A673 (cell line): ENCODE measurements around the gene ACYP2.

Experiments
- EZH2 ChIP-seq: fragments of 200-600 bp; sonication (generic); IDR thresholded peaks from 2 replicates; pipeline ENCODE4 v1.6.1; 2017; ENCODE audit warnings: borderline replicate concordance, low read depth, mild to moderate bottlenecking, mixed read lengths, antibody characterized with exemption, low read length; ENCODE audit not compliant: poor library complexity, severe bottlenecking
- TF ChIP-seq, protein P1 (sequence below): fragments of 300-800, 200-600 bp; sonication (generic); conservative IDR thresholded peaks from 2 replicates; pipeline ENCODE4 v1.5.1; 2017; ENCODE audit warnings: low read depth, mild to moderate bottlenecking, antibody characterized with exemption, low read length, moderate library complexity, mixed read lengths

DNA sequence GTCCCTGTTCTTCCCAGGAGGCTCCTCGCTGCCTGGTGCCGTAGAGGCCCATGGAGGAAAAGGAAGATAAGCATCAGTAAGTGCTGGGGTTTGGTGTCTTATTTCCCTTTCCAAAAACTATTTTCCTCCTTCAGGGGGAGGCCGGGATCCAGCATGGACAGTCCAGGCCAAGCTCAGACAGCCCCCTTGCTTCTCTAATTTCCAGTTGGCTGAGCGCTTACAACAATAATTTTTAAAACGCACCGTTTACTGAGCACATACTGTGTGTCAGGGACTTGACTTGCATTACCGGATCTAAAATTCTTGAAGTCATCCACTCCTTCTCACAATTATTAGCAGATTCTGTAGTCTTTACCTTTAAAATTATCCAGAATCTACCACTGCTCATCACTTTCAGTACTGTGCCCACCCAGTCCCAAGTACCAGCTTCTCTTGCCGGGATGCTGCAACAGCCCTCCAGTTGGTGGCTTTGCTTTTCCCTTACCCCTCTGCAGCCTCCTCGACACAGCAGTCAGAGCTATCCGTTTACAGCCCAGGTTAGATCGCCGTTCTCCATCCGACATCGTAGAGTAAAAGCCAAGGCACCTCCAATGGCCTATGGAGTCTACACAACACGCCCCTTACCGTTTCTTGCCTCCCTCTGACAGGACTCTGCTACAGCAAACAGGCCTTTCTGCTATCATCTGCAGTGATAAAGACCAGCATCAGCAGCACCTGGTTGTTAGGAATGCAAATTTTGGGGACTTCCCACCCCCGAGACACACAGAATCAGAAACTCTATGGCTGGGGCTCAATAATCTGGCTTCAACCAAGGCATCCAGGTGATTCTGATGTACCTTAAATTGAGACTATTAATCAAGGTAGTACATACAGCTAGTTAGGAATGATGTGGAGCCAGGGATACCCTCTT is 215.8 kb downstream of the ACYP2 start:
- TF ChIP-seq, protein P1, sequence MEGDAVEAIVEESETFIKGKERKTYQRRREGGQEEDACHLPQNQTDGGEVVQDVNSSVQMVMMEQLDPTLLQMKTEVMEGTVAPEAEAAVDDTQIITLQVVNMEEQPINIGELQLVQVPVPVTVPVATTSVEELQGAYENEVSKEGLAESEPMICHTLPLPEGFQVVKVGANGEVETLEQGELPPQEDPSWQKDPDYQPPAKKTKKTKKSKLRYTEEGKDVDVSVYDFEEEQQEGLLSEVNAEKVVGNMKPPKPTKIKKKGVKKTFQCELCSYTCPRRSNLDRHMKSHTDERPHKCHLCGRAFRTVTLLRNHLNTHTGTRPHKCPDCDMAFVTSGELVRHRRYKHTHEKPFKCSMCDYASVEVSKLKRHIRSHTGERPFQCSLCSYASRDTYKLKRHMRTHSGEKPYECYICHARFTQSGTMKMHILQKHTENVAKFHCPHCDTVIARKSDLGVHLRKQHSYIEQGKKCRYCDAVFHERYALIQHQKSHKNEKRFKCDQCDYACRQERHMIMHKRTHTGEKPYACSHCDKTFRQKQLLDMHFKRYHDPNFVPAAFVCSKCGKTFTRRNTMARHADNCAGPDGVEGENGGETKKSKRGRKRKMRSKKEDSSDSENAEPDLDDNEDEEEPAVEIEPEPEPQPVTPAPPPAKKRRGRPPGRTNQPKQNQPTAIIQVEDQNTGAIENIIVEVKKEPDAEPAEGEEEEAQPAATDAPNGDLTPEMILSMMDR = no peak
- no peak for TF ChIP-seq EZH2
